ENCODE results near the gene AKAP13.
"Not testable (repeated sequence)": the region's sequence is repeated elsewhere in the genome, so short reads cannot be mapped to it uniquely, and the experiment has no call there.

AKAP13 gene

DNA sequence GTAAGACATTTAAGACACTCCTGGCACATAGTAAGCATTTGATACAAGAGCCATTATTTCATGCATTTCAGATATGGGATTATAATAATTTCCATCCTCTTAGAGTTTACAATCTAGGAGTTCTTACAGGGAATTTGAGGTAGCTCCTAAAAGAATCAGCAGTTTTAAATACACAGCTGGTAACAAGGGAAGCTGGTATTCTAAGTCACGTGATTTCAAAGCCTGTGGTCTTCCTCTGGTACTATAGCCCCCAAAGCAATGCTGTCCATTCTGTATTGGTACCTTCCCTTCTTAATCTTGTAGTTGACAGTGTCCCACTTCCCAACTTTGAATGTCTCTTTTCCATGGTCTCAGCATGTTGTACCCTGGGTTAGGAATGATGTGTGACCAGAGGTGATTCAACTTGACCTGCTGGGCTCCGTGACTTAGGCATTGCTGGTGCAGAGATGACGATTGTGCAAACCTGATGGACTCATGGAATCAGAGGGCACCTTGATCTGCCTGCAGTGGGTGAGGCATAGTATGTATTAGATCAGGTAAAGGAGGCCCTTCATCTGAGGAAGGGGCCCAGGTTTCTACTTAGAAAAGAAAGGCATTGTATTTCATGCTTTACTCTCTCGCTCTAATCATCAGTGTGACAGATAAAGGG lies 122.9 kb downstream of the AKAP13 start:
- no peak for DNase-seq

- peak; percentile 1 to 12 for DNase-seq
Measured at GRCh38 chr15:85504749-85505676, 124.6 kb downstream of the AKAP13 start.

GRCh38 chr15:85507114-85507513 lies 126.7 kb downstream of the AKAP13 start:
- DNase-seq: no peak

DNA sequence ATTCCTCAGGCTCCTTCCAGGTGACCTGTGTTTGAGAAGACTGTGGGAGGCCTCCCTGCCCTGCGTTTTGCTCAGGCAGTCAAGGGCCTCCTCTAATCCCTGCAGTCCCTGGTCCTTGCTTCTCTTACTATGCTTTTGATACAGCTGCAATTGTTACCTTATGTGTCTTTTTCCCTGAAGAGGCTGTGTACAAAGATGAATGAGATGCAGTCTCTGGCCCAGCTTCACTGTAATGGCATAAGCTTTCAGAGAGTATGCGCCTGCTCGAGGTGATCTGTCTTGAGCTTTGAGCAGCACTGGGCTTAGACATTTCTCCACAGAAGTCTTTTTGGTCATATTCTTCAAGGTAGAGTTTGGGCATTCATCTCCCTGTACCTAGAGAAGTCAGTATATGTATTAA lies 129.6 kb downstream of the AKAP13 start:
- DNase-seq: no peak

- no peak for DNase-seq
Measured at GRCh38 chr15:85514413-85514812, 134.0 kb downstream of the AKAP13 start.

- DNase-seq: no peak
Measured at GRCh38 chr15:85515212-85515611, 134.8 kb downstream of the AKAP13 start.

DNA sequence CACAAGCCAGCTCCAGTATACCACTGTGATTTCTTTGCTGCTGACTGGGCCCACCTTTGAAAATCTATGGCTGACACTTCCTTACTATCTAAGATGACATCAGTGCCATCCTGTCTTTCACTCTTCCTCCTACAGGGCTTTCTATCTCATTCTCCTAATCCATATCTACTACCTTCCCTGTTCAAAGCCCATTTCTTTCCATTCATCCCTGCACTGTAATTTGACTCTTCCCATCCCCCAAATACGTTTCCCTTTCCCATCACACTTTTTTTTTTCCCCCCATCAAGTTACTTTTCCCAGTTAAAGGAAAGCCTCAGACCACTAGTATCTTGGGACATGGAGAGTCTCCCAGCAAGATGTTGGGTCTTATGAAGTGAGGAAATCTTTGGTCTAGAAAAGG lies 136.7 kb downstream of the AKAP13 start:
- no peak for DNase-seq

GRCh38 chr15:85518979-85519761 lies 138.8 kb downstream of the AKAP13 start:
- no peak for DNase-seq

GRCh38 chr15:85520650-85521049 lies 140.2 kb downstream of the AKAP13 start:
- DNase-seq: no peak

DNA sequence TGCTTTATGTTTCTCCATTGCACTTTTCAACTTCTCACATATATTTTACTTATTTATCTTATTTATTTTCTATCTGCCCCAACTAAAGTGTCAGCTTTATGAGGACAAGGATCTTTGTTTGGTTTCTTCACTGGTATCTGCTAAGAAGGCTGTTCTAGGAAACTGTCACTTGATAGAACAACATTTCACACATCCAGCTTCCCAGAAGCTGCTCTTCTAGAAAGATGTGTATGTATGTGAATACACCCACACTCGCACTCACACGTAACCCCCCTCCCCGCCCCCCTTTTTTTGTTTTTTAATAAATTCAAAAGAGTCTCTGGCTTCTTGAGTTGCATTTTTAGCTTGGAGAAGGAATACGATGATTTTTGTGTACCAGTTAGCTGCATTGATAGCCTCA lies 143.1 kb downstream of the AKAP13 start:
- DNase-seq: no peak

GRCh38 chr15:85525755-85526154 lies 145.4 kb downstream of the AKAP13 start:
- DNase-seq: no peak

GRCh38 chr15:85527895-85528294 lies 147.5 kb downstream of the AKAP13 start:
- no peak for DNase-seq

DNA sequence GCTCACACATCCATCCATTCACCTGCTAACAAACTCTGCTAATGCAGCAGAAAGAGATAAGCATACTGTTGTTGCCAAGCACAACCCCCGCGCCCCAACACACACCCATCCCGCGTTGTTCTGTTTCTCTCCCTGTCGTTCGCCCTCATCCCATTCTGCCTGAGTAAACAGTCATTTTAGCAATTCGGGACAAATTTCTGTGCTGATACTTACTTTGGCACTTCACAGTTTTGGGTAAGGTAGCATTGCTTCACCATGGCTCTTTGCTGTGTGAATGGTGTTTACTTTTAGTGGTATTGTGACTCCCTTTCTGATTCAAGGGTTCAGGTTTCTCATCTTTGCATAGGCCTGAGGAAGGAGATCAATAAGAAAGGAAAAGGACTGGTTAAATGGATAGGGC lies 149.7 kb downstream of the AKAP13 start:
- DNase-seq: no peak

GRCh38 chr15:85531083-85531482 lies 150.7 kb downstream of the AKAP13 start:
- no peak for DNase-seq

- no peak for DNase-seq
Measured at GRCh38 chr15:85532689-85533088, 152.3 kb downstream of the AKAP13 start.

- no peak for DNase-seq
Measured at GRCh38 chr15:85534031-85534430, 153.6 kb downstream of the AKAP13 start.

DNA sequence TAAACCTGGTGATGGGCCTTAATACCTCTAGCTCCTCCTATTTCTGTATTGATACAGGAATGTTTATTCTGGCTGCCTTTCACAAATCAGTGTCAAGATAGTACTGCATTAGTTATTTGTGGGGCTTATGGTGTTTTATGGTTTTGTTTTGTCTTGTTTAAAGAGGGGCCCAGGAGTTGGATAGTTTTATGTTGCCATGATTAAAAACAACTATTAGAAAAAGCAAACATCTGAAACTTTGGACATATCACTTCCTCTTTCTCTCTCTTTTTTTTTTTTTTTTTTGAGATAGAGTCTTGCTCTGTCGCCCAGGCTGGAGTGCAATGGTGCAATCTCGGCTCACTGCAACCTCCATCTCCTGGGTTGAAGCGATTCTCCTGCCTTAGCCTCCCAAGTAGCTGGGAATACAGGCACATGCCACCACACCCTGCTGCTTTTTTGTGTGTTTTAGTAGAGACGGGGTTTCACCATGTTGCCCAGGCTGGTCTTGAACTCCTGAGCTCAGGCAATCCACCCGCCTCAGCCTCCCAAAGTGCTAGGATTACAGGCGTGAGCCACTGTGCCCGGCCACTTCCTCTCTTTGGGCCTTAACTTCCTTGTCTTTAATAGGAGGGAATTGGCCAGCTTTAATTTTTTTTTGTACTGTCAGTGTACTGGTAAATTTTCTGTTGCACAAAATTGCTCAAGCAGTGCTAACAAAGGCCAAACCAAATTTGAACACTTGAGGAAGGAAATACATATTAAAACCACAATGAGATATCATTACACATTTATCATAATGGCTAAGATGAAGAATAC lies 155.3 kb downstream of the AKAP13 start:
- DNase-seq: not testable (repeated sequence)

DNA sequence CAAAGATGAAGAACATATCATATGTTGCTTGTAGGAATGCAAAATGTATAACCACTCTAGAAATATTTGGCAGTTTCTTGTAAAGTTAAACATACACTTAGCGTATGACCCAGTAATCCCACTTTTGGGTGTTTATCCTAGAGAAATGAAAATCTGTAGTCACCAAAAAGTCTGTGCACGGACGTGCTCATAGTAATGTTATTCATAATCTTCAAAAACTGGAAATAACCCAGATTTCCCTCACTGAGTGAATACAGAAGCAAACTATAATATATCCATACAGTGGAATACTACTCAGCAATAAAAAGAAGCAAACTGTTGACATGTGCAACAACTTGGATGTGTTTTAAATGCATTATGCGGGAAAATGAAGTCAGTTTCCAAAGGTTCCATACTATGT lies 155.9 kb downstream of the AKAP13 start:
- no peak for DNase-seq

- DNase-seq: no peak
Measured at GRCh38 chr15:85539491-85539890, 159.1 kb downstream of the AKAP13 start.

DNA sequence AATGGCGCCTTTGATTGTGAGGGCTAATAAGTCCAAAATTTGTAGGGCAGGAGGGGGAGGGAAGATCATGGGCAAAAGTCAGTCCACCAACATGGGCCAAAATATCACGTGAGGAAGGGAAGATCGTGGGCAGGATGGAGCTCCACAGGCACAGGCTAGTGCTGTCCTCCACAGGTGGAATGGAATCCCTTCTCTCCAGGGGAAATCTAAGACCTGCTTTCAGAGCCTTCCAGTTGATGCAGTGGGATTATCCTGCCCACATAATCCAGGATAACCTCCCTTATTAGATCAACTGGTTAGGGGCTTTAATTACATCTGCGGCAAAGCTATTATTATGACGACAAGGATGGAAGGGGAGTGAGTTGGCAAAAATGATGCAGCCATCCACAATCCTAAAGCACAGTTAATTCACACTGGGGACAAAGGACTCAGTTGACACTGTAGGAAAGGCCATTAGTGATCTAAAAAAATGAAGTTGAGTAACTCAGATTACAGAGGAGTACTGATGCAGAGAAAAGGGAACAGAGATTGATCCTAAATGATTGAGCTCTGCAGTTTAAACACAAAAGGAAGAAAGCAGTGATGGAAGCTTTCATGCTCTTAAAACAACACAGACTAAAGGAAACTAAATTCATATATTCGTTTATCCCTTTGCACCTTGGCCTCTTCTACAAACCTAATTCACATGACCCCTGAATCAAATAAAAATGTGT lies 159.8 kb downstream of the AKAP13 start:
- no peak for DNase-seq

GRCh38 chr15:85541744-85542143 lies 161.3 kb downstream of the AKAP13 start:
- no peak for DNase-seq

DNA sequence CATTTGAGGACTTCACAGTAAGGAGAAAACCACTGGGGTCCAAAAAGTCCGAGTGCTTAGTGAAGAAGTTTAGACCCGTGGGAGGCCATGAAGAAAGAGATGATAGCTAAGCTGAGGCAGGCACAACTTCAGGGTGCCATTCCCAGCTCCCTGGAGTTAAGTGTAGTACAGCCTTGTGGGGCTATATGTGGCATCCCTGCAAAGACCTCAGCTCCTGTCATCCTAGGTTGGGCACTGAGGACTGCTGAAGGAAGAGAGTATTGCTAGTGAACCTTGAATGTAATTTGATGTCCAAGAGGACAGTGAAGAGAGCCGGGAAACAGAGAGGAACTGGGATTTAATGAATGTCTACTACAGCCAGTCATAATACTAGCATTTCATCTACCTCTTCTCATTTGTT lies 162.1 kb downstream of the AKAP13 start:
- DNase-seq: no peak

All from NCI-H1930 (cell line).